Peyer's patch (tissue), 4 donors: ENCODE results near the gene KATNBL1.

ENCODE experiments used
- POLR2A ChIP-seq, 2 donors: fragments of 450-650 bp; IDR thresholded peaks; one replicate each; pipeline ENCODE4 v1.5.1; 2017; ENCODE audit warnings: antibody characterized with exemption in 2 of 2, mild to moderate bottlenecking in 2 of 2, moderate library complexity in 2 of 2
- TF ChIP-seq, protein P1 (sequence below), 6 experiments: fragments of 450-650 bp in 4 of 6; fragments of 200-600 bp in 2 of 6; sonication (generic) in 1 of 6; IDR thresholded peaks; one replicate each; pipeline ENCODE4 v1.5.1; 2017 to 2019; ENCODE audit warnings: antibody characterized with exemption in 6 of 6, mild to moderate bottlenecking in 3 of 6, moderate library complexity in 1 of 6

GRCh38 chr15:34114215-34114614 is 95.7 kb downstream of the KATNBL1 start:
- TF ChIP-seq, protein P1, sequence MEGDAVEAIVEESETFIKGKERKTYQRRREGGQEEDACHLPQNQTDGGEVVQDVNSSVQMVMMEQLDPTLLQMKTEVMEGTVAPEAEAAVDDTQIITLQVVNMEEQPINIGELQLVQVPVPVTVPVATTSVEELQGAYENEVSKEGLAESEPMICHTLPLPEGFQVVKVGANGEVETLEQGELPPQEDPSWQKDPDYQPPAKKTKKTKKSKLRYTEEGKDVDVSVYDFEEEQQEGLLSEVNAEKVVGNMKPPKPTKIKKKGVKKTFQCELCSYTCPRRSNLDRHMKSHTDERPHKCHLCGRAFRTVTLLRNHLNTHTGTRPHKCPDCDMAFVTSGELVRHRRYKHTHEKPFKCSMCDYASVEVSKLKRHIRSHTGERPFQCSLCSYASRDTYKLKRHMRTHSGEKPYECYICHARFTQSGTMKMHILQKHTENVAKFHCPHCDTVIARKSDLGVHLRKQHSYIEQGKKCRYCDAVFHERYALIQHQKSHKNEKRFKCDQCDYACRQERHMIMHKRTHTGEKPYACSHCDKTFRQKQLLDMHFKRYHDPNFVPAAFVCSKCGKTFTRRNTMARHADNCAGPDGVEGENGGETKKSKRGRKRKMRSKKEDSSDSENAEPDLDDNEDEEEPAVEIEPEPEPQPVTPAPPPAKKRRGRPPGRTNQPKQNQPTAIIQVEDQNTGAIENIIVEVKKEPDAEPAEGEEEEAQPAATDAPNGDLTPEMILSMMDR (IDR thresholded peaks at IDR 0.05) = no peak
- no peak for TF ChIP-seq POLR2A (IDR thresholded peaks at IDR 0.05)
